Measurements from ENCODE around the gene TP53. TPM values are rescaled to one million over a fixed set of nuclear protein-coding genes. Genes with fewer than 3 reads are reported as not detected.

Gene TP53
- total RNA-seq, 1 experiment from 2014 or later = 129 TPM

- H3K4me3 ChIP-seq (ENCODE audit: low read depth in 2 of 2, low read length in 2 of 2) = no peak overlapping the region
- ChIA-PET CTCF (no interaction called here), POLR2A (no interaction called here)
- H3K4me1 ChIP-seq (ENCODE audit: control insufficient read depth, insufficient read depth, low read length) = no peaks in the 10 kb centered on the region
- in situ Hi-C loops (cut with HindIII; ENCODE audit: low pct_unique_long_range_greater_than_20kb, low sequenced_read_pairs) (no loop called here), intact Hi-C loops (cut with micrococcal nuclease; ENCODE audit: unreplicated experiment) (no loop called here)
- no peak for DNase-seq (ENCODE audit: low read depth, low spot score)
- no peaks in the 10 kb centered on the region for H3K27me3 ChIP-seq (ENCODE audit: control insufficient read depth, insufficient read depth, low read length)
- no peak for ATAC-seq
- no peaks in the 10 kb centered on the region for H3K36me3 ChIP-seq (ENCODE audit: control insufficient read depth, insufficient read depth, low read length)
- TF ChIP-seq SIN3A (IDR thresholded peaks at IDR 0.05; ENCODE audit: borderline replicate concordance, insufficient read depth, low read depth, low read length) = no peak
- no peak for TF ChIP-seq REST (IDR thresholded peaks at IDR 0.05; ENCODE audit: insufficient read depth in 1 of 2, low read depth in 2 of 2, low read length in 1 of 2)
- TF ChIP-seq TCF7L2 (IDR thresholded peaks at IDR 0.05; ENCODE audit: low read depth, low read length) = no peak
- TF ChIP-seq CTCF (IDR thresholded peaks at IDR 0.05) = no peak
- no peak for TF ChIP-seq POLR2AphosphoS5 (IDR thresholded peaks at IDR 0.05; ENCODE audit: low read depth, low read length)
- no peaks in the 10 kb centered on the region for H3K9me3 ChIP-seq (ENCODE audit: control insufficient read depth, insufficient read depth, low read depth, low read length)
- BruUV-seq (replicated peaks) = TSS peak; percentile 38
- no peak overlapping the region for H3K27ac ChIP-seq (ENCODE audit: low read length)
Measured at GRCh38 chr17:7695586-7695985, 8.3 kb upstream of the TP53 start.

GRCh38 chr17:7688808-7689316 lies 1.6 kb upstream of the TP53 start:
- ChIA-PET POLR2A (interaction anchor here (1.5 kb wide), 1 partner anchor 109 kb away, joined by 6 read pairs; the partner anchor contains the start of gene CD68), CTCF (interaction anchor here (0.7 kb wide), 1 partner anchor 9 kb away, joined by 5 read pairs; no protein-coding TSS in a partner anchor)
- Histone ChIP-seq H3K36me3 (ENCODE audit: control insufficient read depth, insufficient read depth, low read length) (peaks cover 12% of the 10 kb centered on the region), H3K4me3 (ENCODE audit: low read depth in 2 of 2, low read length in 2 of 2) (peak overlapping the region; percentile 75 to 97), H3K4me1 (ENCODE audit: control insufficient read depth, insufficient read depth, low read length) (peaks cover 9% of the 10 kb centered on the region; the same call in 1 of the 2 replicates), H3K27ac (ENCODE audit: low read length) (peak overlapping the region; percentile 91), H3K27me3 (ENCODE audit: control insufficient read depth, insufficient read depth, low read length) (no peaks in the 10 kb centered on the region), H3K9me3 (ENCODE audit: control insufficient read depth, insufficient read depth, low read depth, low read length) (no peaks in the 10 kb centered on the region)
- ATAC-seq (no peak), DNase-seq (ENCODE audit: low read depth, low spot score) (no peak)
- TF ChIP-seq SIN3A (IDR thresholded peaks at IDR 0.05; ENCODE audit: borderline replicate concordance, insufficient read depth, low read depth, low read length) (no peak), TCF7L2 (IDR thresholded peaks at IDR 0.05; ENCODE audit: low read depth, low read length) (no peak), CTCF (IDR thresholded peaks at IDR 0.05) (no peak), POLR2AphosphoS5 (IDR thresholded peaks at IDR 0.05; ENCODE audit: low read depth, low read length) (no peak)
- BruUV-seq (replicated peaks) = no TSS peak
- in situ Hi-C loops (cut with HindIII; ENCODE audit: low pct_unique_long_range_greater_than_20kb, low sequenced_read_pairs) = no loop called here
- intact Hi-C loops (cut with micrococcal nuclease; ENCODE audit: unreplicated experiment) = no loop called here
